GM15510 (cell line): Measurements from ENCODE around the gene LRRC32.

Experiments
- POLR2A ChIP-seq: IDR thresholded peaks from 3 replicates; pipeline ENCODE4 v1.6.1; 2011; ENCODE audit warnings: borderline replicate concordance; ENCODE audit not compliant: insufficient read length; ENCODE audit errors: extremely low read depth

Gene LRRC32

DNA sequence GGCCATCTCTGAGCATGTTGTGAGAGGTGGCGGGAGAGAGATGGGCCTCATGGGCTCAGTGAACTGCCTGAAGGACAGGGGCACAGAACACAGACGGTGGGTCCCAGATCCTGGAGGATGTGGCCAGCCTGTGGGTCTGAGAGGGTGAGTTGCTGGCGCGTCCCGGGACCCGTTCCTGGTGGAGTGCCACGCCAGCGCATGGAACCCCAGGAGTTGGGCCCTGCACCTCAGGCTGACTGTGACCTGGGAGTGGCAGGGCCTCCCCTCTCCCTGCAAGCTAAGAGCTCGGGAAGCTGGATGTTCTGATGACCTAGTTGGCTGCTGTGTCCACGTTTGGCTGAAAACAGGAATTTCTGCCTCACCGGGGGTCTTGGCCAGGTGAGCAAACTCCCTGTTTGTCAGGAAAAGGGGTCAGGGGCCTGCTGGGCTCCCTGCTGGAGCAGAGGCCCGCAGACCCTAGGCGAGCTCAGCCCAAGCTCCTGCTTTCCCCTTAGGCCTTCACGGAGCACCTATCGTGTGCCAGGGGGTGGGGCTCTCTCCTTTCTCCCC lies 15.0 kb downstream of the LRRC32 start:
- no peak for TF ChIP-seq POLR2A

DNA sequence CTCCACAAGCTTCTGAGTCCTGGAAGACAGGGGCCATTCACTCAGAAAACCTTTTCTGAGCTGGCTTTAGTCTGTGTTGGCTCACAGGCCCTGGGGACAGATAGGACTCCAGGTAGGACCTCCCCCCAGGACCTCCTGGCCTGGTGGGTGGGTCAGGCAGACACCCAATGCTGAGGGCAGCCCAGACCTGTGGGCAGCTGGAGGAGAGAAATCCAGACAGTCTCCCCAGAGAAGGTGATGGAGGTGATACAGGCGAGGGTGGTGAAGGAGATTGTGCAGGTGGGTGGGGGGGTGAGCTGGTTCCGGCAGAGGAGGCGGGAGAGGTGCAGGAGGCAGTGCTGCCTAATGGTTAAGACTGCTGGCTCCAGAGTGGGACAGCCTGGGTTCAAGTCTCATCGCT lies 15.6 kb downstream of the LRRC32 start:
- no peak for TF ChIP-seq POLR2A

GRCh38 chr11:76654298-76654851 lies 16.2 kb downstream of the LRRC32 start:
- no peak for TF ChIP-seq POLR2A

- no peak for TF ChIP-seq POLR2A
Measured at GRCh38 chr11:76653674-76654284, 16.8 kb downstream of the LRRC32 start.

- TF ChIP-seq POLR2A: no peak
Measured at GRCh38 chr11:76653012-76653673, 17.4 kb downstream of the LRRC32 start.

- TF ChIP-seq POLR2A: no peak
Measured at GRCh38 chr11:76649851-76650372, 20.6 kb downstream of the LRRC32 start.

DNA sequence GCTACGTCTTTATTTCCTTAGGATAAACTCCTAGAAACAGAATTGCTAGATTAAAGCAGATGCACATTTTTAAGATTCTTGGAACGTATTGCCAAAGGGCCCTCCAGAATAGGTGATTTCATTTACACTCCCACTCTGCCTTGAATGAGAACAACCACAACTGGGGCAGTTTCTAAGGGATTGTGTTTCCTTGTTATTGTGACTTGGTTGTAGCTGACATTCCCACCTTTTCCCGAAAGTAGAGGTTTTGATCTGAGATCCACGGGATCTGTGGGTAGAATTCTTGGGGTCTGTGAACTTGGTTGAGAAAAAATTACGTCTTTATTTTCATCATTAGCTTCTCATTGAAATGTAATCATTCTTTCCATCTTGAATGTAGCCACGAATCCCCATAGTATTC lies 21.5 kb downstream of the LRRC32 start:
- TF ChIP-seq POLR2A: no peak

- TF ChIP-seq POLR2A: no peak
Measured at GRCh38 chr11:76648061-76648460, 22.5 kb downstream of the LRRC32 start.

DNA sequence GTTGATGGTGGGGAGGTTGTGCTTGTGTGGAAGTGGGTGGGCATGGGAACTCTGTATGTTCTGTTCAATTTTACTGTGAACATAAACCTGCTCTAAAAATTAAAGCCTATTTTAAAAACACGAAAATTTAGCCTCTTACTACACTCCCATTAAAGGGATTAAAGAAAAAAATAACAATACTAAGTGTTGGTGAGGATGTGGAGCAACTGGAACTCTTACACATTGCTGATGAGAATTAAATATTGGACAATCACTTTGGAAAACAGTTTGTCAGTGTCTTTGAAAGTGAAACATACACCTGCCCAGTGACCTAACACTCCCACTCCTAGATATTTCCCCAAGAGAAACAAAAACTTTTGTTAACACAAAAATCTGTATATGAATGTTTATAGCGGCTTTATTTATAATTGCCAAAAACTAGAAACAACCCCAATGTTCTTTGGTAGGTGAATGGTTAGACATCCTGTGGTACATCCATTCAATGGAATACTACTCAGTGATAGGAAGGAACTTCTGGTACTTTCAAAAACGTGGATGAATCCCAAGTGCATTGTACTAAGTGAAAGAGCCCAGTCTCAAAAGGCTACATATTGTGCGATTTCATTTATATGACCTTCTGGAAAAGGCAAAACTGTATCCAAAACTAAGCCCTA lies 23.5 kb downstream of the LRRC32 start:
- TF ChIP-seq POLR2A: no peak

- TF ChIP-seq POLR2A: no peak
Measured at GRCh38 chr11:76644591-76644990, 26.0 kb downstream of the LRRC32 start.

- TF ChIP-seq POLR2A: no peak
Measured at GRCh38 chr11:76642341-76642740, 28.2 kb downstream of the LRRC32 start.

DNA sequence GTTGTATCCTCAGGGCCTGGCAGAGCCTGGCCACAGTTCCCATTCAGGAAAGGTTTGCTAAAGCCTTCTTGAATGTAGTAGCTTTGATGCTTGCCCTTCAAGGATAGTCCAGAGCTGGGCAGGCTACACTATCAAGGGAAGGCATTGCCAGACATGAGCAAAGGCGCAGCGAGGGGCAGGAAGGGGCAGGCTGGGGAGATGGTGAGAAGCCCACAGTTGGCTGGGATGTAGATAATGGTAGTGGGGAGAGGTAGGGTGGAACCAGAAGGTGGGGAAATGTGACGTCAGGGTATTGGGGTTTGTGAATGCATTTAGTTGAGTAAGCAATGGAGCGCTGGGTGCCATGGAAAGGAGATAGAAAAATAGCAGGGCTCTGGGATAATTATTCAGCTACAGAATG lies 28.6 kb downstream of the LRRC32 start:
- no peak for TF ChIP-seq POLR2A

DNA sequence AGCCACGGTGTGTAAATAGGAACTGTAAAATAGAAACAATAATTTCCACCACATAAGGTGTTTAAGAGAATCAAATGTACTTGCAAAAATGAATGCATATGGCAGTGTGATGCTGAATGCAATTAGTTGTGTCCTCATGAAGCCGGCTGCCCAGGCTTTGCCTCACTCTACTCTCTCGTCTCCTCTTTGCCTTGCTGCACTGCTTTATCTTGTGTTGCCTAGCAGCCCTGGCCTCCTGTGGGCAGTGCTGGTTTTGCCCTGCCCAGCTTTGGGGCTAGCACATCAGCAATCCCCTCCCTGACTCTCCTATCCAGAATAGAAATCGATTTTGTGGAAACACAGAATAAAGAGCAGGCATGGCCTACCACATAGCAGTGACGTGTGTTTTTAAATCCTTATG lies 30.0 kb downstream of the LRRC32 start:
- TF ChIP-seq POLR2A: no peak

DNA sequence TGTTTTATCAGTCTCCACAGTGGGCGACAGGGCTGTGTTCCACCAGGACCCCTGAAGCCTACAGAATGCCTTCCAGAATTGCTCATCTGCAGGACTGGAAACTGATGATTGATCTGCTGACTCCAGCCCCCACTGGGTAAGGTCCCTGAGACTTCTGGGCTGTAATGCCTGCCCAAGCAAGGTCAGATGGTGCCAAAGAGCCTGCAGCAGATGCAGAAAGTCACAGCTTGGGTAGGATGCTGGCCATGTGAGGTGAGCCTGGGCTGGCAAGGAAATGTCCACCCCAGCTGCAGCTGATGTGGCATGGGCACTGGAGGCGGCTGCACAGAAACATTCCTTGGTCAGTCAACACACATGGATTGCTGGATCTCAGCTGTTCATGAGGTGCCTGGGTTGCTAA lies 30.9 kb downstream of the LRRC32 start:
- no peak for TF ChIP-seq POLR2A

DNA sequence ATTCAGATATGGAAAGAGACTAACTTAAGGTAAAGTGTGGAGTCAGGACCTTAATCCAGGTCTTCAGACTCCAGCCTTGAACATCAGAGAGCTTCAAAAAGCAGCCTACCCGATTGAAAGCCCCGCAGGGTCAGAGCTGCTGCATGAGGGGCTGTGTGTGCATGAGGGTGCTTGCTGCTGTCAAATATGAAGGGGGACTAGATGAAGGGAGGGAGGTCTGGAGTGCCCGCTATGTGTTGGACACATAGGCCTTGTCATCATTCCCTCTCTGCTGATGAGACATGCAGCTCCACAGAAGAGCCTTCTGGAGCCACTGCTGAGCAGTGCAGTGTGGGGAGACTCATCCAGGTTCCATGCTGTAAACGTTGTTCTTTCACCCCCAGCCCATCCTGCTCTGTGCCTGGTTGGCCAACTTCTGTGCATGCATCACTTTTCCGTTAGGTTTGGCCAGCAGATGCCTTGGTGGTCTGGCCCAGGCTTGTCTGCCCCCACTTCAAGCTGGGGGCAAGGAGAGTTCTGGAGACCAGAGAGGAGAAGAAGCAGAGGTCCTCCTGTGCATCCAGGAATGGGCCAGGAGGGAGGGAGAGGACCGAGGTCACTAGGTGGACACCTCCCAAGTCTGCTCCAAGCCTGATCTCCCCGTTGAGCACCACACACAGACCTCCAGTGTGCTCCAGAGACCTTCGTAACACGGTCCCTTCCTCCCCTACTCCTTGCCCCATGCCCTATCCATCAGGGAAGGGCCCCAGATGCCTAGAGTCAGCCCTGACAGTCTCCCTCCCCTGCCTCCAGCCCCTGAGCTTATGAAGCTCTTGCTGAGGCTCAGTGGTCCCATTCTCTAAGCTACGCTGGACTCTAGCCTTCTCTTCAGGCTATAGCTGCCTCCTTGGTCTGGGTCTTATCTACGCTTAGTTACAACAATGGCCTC lies 32.0 kb downstream of the LRRC32 start:
- TF ChIP-seq POLR2A: no peak
